Sigmoid colon (tissue), 7 donors: ENCODE results near the gene KLF11. TPM values are rescaled to one million over a fixed set of nuclear protein-coding genes. Genes with fewer than 3 reads are reported as not detected.

Experiments
- DNase-seq: peaks from one replicate; pipeline ENCODE4 v3.0.0-alpha.2; 2019
- H3K27ac ChIP-seq, 4 donors: fragments of 200-600 bp; sonication (generic); one replicate each; pipeline ENCODE4 v1.5.1; 2016 to 2019; ENCODE audit warnings: mild to moderate bottlenecking in 1 of 4
- H3K27me3 ChIP-seq, 3 donors: fragments of 200-600 bp; sonication (generic); one replicate each; pipeline ENCODE4 v1.5.1; 2019; ENCODE audit warnings: mild to moderate bottlenecking in 1 of 3
- H3K36me3 ChIP-seq, 4 donors: fragments of 200-600 bp; sonication (generic); one replicate each; pipeline ENCODE4 v1.5.1; 2016 to 2019
- H3K4me1 ChIP-seq, 4 donors: fragments of 200-600 bp; sonication (generic); one replicate each; pipeline ENCODE4 v1.5.1; 2017 to 2019
- H3K4me3 ChIP-seq, 4 donors: fragments of 200-600 bp; sonication (generic); one replicate each; pipeline ENCODE4 v1.5.1; 2017 to 2019; ENCODE audit warnings: mild to moderate bottlenecking in 2 of 4, moderate library complexity in 1 of 4
- H3K9me3 ChIP-seq, 4 donors: fragments of 200-600 bp in 3 of 4; sonication (generic) in 3 of 4; one replicate each; pipeline versions ENCODE4 v1.5.1 to v1.6.1; 2013 to 2019
- EP300 ChIP-seq, 4 donors: sonication (generic); formaldehyde crosslinking; IDR thresholded peaks; one replicate each; pipeline ENCODE4 v1.6.1; 2017; ENCODE audit warnings: antibody characterized with exemption in 4 of 4
- POLR2A ChIP-seq, 2 donors: fragments of 450-650 bp; IDR thresholded peaks; one replicate each; pipeline ENCODE4 v1.6.1; 2016; ENCODE audit warnings: antibody characterized with exemption in 2 of 2, mild to moderate bottlenecking in 2 of 2, moderate library complexity in 2 of 2
- POLR2AphosphoS5 ChIP-seq, 4 donors: sonication (generic); formaldehyde crosslinking; IDR thresholded peaks; one replicate each; pipeline ENCODE4 v1.6.1; 2017; ENCODE audit warnings: antibody characterized with exemption in 4 of 4
- WGBS, 2 donors: extraction: QIAGEN DNeasy Blood & Tissue Kit; methylation state at CpG; one replicate each; pipeline ENCODE4 v1.1.7; 2013; 5-methylcytosine and 5-hydroxymethylcytosine counted together
- intact Hi-C: fragments of 100-400 bp; cut with DNase I; formaldehyde crosslinking; loops from one replicate; pipeline ENCODE4 v1.15.1; 2023
- polyA plus RNA-seq, 3 donors: library from polyadenylated mRNA; stranded (reverse); fragments of 200-250 nt; gene quantifications; one replicate each; pipeline ENCODE4 v1.2.3, GENCODE V29; 2013
- total RNA-seq, 4 donors: library from RNA; depleted of rRNA; stranded (reverse); fragments of >200 nt; gene quantifications; one replicate each; pipeline ENCODE4 v1.1.0, GENCODE V29; 2016
- TF ChIP-seq, protein P1 (sequence below), 4 experiments: fragments of 450-650 bp in 3 of 4; fragments of 200-600 bp in 1 of 4; IDR thresholded peaks; one replicate each; pipeline ENCODE4 v1.5.1; 2016 to 2019; ENCODE audit warnings: antibody characterized with exemption in 4 of 4, mild to moderate bottlenecking in 3 of 4, moderate library complexity in 2 of 4
- donor health status: healthy with polysubstance abuse.
- donor health status: Bipolar disorder and iron deficiency.
- donor health status: healthy.

Gene KLF11
- total and polyA plus RNA-seq, 7 donors: 3.9 to 41.3 (median 18.5) TPM

DNA sequence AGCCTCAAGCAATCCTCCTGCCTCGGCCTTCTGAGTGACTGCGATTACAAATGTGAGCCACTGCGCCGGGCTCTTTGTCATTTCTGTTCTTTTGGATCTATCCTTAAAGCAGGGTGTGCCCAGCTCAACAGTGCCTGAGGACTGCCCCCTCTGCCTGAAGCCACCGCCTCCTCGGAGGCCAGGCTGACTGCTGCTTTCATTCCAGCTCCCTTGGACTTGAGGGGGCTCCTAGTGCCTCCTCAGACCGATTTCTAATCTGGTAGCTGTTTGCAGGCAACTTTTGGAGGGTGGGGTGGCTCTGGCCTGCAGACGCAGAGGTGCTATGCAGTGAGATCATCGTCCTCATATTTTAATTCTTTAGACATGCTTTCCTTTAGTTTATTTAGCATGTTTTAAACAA lies 35.9 kb upstream of the KLF11 start:
- intact Hi-C loops: no loop called here
- Histone ChIP-seq H3K36me3 (no peaks in the 10 kb centered on the region), H3K27ac (peak overlapping the region in 3 of 4 donors; percentile 49 to 80 (median 70)), H3K9me3 (no peaks in the 10 kb centered on the region), H3K4me3 (no peak overlapping the region), H3K27me3 (no peaks in the 10 kb centered on the region), H3K4me1 (peaks cover 0 to 48% (median 44%) of the 10 kb centered on the region in 4 donors)
- TF ChIP-seq POLR2A (IDR thresholded peaks at IDR 0.05): no peak
- TF ChIP-seq, protein P1, sequence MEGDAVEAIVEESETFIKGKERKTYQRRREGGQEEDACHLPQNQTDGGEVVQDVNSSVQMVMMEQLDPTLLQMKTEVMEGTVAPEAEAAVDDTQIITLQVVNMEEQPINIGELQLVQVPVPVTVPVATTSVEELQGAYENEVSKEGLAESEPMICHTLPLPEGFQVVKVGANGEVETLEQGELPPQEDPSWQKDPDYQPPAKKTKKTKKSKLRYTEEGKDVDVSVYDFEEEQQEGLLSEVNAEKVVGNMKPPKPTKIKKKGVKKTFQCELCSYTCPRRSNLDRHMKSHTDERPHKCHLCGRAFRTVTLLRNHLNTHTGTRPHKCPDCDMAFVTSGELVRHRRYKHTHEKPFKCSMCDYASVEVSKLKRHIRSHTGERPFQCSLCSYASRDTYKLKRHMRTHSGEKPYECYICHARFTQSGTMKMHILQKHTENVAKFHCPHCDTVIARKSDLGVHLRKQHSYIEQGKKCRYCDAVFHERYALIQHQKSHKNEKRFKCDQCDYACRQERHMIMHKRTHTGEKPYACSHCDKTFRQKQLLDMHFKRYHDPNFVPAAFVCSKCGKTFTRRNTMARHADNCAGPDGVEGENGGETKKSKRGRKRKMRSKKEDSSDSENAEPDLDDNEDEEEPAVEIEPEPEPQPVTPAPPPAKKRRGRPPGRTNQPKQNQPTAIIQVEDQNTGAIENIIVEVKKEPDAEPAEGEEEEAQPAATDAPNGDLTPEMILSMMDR (IDR thresholded peaks at IDR 0.05): no peak
- no peak for TF ChIP-seq POLR2AphosphoS5 (IDR thresholded peaks at IDR 0.05)
- no peak for TF ChIP-seq EP300 (IDR thresholded peaks at IDR 0.05)
- DNase-seq: peak; percentile 63
- 76 to 83% methylated on average over 9 of the region's 9 CpGs for WGBS, 2 donors

- Histone ChIP-seq H3K4me3 (no peak overlapping the region), H3K27ac (peak overlapping the region in 3 of 4 donors; percentile 49 to 80 (median 70)), H3K27me3 (no peaks in the 10 kb centered on the region), H3K4me1 (peaks cover 0 to 48% (median 44%) of the 10 kb centered on the region in 4 donors), H3K36me3 (no peaks in the 10 kb centered on the region), H3K9me3 (no peaks in the 10 kb centered on the region)
- peak; percentile 66 for DNase-seq
- WGBS, 2 donors: 71 to 79% methylated on average over 22 of the region's 22 CpGs
- TF ChIP-seq, protein P1 (IDR thresholded peaks at IDR 0.05): no peak
- TF ChIP-seq POLR2A (IDR thresholded peaks at IDR 0.05): no peak
- intact Hi-C loops: loop anchor here (2.0 kb wide), 1 partner anchor 35 kb away; the partner anchor contains the start of gene KLF11
These were observed 35.2 kb upstream of the KLF11 start for GRCh38 chr2:10007921-10008808.

DNA sequence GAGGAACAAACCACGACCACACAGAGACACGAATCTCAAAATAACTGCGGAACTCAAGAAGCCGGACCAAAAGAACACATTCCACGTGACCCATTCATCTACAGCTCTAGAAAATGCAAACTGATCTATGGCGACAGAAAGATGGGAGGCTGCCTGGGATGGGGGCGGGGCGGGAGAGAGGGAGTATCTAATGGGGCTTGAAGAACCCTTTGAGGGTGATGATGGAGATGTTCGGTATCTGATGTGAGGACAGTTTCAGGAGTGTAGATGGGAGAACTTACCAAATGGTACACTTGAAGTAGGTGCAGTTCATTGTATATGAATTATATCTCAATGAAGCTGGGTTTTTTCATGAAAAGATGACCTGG lies 34.6 kb upstream of the KLF11 start:
- TF ChIP-seq EP300 (IDR thresholded peaks at IDR 0.05) (no peak), POLR2A (IDR thresholded peaks at IDR 0.05) (no peak), POLR2AphosphoS5 (IDR thresholded peaks at IDR 0.05) (no peak)
- TF ChIP-seq, protein P1 (IDR thresholded peaks at IDR 0.05): no peak
- no peak overlapping the region for H3K4me3 ChIP-seq
- H3K27ac ChIP-seq: peak overlapping the region in 2 of 4 donors; percentile 70 to 80
- peaks cover 0 to 48% (median 44%) of the 10 kb centered on the region in 4 donors for H3K4me1 ChIP-seq
- no peaks in the 10 kb centered on the region for H3K9me3 ChIP-seq
- intact Hi-C loops: loop anchor here (2.0 kb wide), 1 partner anchor 34 kb away; the partner anchor contains the start of gene KLF11
- no peaks in the 10 kb centered on the region for H3K36me3 ChIP-seq
- no peaks in the 10 kb centered on the region for H3K27me3 ChIP-seq
- DNase-seq: peak; percentile 34
- WGBS, 2 donors: 85 to 87% methylated on average over 9 of the region's 9 CpGs

DNA sequence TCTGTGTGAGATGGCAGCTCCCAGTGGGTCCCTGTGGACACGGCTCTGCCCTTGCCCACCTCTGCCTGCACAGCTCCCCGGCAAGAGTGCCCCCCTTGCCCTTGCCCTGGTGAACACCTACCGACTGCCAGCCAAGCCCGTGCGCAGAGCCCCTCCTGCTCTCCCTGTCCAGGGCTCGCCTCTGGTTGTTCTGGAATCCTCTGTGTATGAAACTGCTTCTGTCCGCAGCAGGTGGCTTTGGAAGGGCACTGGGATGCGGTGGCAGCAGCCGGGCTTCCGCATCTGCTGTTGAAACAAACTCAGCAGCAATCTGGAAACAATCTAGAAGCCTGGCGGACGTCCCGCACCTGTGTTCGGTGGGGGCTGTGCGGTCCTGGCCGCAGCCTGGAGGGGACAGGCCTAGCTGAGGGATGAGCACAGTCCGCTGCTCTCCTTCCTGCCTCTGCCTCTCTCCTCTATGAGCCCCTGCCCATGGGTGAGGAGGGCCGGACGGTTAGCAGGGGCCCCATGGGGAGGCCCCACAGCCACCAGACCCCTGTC lies 34.0 kb upstream of the KLF11 start:
- DNase-seq: peak; percentile 75
- Histone ChIP-seq H3K36me3 (no peaks in the 10 kb centered on the region), H3K4me1 (peaks cover 0 to 48% (median 44%) of the 10 kb centered on the region in 4 donors), H3K4me3 (no peak overlapping the region), H3K27me3 (no peaks in the 10 kb centered on the region), H3K9me3 (no peaks in the 10 kb centered on the region), H3K27ac (peak overlapping the region; percentile 3 to 80 (median 64))
- no peak for TF ChIP-seq POLR2A (IDR thresholded peaks at IDR 0.05)
- TF ChIP-seq, protein P1 (IDR thresholded peaks at IDR 0.05): no peak
- no peak for TF ChIP-seq EP300 (IDR thresholded peaks at IDR 0.05)
- TF ChIP-seq POLR2AphosphoS5 (IDR thresholded peaks at IDR 0.05): no peak
- intact Hi-C loops: loop anchor here (2.0 kb wide), 1 partner anchor 33 kb away; the partner anchor contains the start of gene KLF11
- 90 to 91% methylated on average over 19 of the region's 19 CpGs for WGBS, 2 donors
